Upper lobe of left lung (tissue), 6 donors: ENCODE measurements around the gene ASB13. TPM values are rescaled to one million over a fixed set of nuclear protein-coding genes. Genes with fewer than 3 reads are reported as not detected.

Experiments used
- ATAC-seq, 2 donors: fragments of 200-7000 bp; cut with Tn5 transposase; one replicate each; pipeline ENCODE4 v1.9.1; 2022; ENCODE audit warnings: mild to moderate bottlenecking in 2 of 2, moderate library complexity in 2 of 2; ENCODE audit not compliant: low FRiP score in 2 of 2
- DNase-seq, 2 donors: peaks; one replicate each; pipeline ENCODE4 v3.0.0-alpha.2; 2019 to 2020
- H3K27ac ChIP-seq, 4 donors: fragments of 200-600 bp; sonication (generic); one replicate each; pipeline ENCODE4 v1.5.1; 2016 to 2019
- H3K27me3 ChIP-seq, 4 donors: fragments of 200-600 bp; sonication (generic); one replicate each; pipeline ENCODE4 v1.5.1; 2017 to 2019
- H3K36me3 ChIP-seq, 4 donors: fragments of 200-600 bp; sonication (generic); one replicate each; pipeline ENCODE4 v1.5.1; 2016 to 2019
- H3K4me1 ChIP-seq, 4 donors: fragments of 200-600 bp; sonication (generic); one replicate each; pipeline ENCODE4 v1.5.1; 2018 to 2019
- H3K4me3 ChIP-seq, 4 donors: fragments of 200-600 bp; sonication (generic); one replicate each; pipeline ENCODE4 v1.5.1; 2017 to 2019; ENCODE audit warnings: mild to moderate bottlenecking in 2 of 4, moderate library complexity in 1 of 4
- H3K9me3 ChIP-seq, 4 donors: fragments of 200-600 bp; sonication (generic); one replicate each; pipeline ENCODE4 v1.5.1; 2018 to 2019
- EP300 ChIP-seq, 4 donors: sonication (generic); formaldehyde crosslinking; IDR thresholded peaks; one replicate each; pipeline ENCODE4 v1.5.1; 2017; ENCODE audit warnings: antibody characterized with exemption in 4 of 4, control low read depth in 2 of 4
- POLR2A ChIP-seq, 4 donors: fragments of 450-650 bp; IDR thresholded peaks; one replicate each; pipeline ENCODE4 v1.5.1; 2016 to 2017; ENCODE audit warnings: antibody characterized with exemption in 4 of 4, mild to moderate bottlenecking in 2 of 4
- POLR2AphosphoS5 ChIP-seq, 2 donors: sonication (generic); formaldehyde crosslinking; IDR thresholded peaks; one replicate each; pipeline ENCODE4 v1.5.1; 2017; ENCODE audit warnings: antibody characterized with exemption in 2 of 2
- WGBS, 2 donors: methylation state at CpG; one replicate each; pipeline ENCODE4 v1.1.5; 2017 to 2018; 5-methylcytosine and 5-hydroxymethylcytosine counted together
- total RNA-seq, 6 donors: library from RNA; depleted of rRNA in 4 of 6; stranded (reverse); fragments of >200 nt in 4 of 6; gene quantifications; one replicate each; pipeline versions ENCODE4 v1.1.0 to v1.2.1, GENCODE V29; 2016 to 2021
- TF ChIP-seq, protein P1 (sequence below), 6 experiments: fragments of 450-650 bp in 4 of 6; fragments of 200-600 bp in 2 of 6; sonication (generic) in 2 of 6; IDR thresholded peaks; one replicate each; pipeline ENCODE4 v1.5.1; 2016 to 2019; ENCODE audit warnings: antibody characterized with exemption in 6 of 6
- donor health status: DM: no; HTN: no; CAD: no; lungs with moderate emphysema.
- donor health status: DM: no; HTN: yes; CAD: no; lungs with severe emphysema.

ASB13 gene
- total RNA-seq, 6 donors from 2014 or later, result 6.3 to 32.5 (median 18.2) TPM

DNA sequence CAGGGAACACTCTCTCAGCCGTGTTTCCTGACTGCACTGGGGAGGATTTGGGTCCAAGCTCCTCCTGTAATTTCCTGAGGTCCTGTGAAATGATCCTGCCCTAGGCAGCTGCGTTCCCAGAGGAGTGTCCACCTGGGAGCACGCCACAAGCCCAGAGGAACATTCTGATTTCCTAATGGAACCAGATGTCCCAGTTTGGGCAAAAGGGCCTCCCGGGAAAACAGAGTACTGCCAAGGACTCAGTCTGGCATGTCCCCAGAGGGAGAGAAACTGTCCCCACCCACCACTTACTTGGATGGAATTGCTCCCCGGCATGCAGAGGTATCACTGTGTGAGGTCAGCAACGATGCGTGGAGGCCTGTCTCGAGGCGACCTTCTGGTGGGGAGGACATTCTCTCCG is 34.5 kb downstream of the ASB13 start:
- no peaks in the 10 kb centered on the region for H3K27me3 ChIP-seq
- peak in 1 of 4 donors; percentile 31 for TF ChIP-seq EP300 (IDR thresholded peaks at IDR 0.05)
- TF ChIP-seq, protein P1, sequence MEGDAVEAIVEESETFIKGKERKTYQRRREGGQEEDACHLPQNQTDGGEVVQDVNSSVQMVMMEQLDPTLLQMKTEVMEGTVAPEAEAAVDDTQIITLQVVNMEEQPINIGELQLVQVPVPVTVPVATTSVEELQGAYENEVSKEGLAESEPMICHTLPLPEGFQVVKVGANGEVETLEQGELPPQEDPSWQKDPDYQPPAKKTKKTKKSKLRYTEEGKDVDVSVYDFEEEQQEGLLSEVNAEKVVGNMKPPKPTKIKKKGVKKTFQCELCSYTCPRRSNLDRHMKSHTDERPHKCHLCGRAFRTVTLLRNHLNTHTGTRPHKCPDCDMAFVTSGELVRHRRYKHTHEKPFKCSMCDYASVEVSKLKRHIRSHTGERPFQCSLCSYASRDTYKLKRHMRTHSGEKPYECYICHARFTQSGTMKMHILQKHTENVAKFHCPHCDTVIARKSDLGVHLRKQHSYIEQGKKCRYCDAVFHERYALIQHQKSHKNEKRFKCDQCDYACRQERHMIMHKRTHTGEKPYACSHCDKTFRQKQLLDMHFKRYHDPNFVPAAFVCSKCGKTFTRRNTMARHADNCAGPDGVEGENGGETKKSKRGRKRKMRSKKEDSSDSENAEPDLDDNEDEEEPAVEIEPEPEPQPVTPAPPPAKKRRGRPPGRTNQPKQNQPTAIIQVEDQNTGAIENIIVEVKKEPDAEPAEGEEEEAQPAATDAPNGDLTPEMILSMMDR (IDR thresholded peaks at IDR 0.05), result no peak
- no peak for TF ChIP-seq POLR2A (IDR thresholded peaks at IDR 0.05)
- peak in 1 of 2 donors; percentile 11 for TF ChIP-seq POLR2AphosphoS5 (IDR thresholded peaks at IDR 0.05)
- DNase-seq (peak in 1 of 2 donors; percentile 67), ATAC-seq (peak; percentile 7 to 72)
- H3K9me3 ChIP-seq, result no peaks in the 10 kb centered on the region
- no peak overlapping the region for H3K4me3 ChIP-seq
- H3K36me3 ChIP-seq, result no peaks in the 10 kb centered on the region
- peak overlapping the region; percentile 62 to 69 (median 64) for H3K27ac ChIP-seq
- H3K4me1 ChIP-seq, result peaks cover 3 to 11% (median 8%) of the 10 kb centered on the region in 4 donors
- WGBS, 2 donors, result 62 to 70% methylated on average over 9 to 10 of the region's 10 CpGs

DNA sequence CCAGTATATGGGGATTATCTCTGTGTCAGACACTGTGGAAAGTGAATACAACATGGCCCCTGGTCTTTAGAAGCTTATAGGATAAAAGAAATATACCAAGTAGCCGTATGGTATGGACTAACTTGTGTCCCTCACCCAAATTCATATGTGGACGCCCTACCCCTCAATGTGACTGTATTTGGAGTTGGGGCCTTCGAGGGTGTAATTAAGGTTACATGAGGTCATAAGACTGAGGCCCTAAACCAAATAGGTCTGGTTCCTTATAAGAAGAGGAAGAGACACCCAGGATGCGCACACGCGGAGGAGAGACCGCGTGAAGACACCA is 36.3 kb downstream of the ASB13 start:
- no peaks in the 10 kb centered on the region for H3K27me3 ChIP-seq
- TF ChIP-seq EP300 (IDR thresholded peaks at IDR 0.05) (no peak), POLR2A (IDR thresholded peaks at IDR 0.05) (no peak), POLR2AphosphoS5 (IDR thresholded peaks at IDR 0.05) (no peak)
- TF ChIP-seq, protein P1 (IDR thresholded peaks at IDR 0.05), result no peak
- H3K4me1 ChIP-seq, result peaks cover 3 to 11% (median 8%) of the 10 kb centered on the region in 4 donors
- WGBS, 2 donors, result 92 to 93% methylated on average over 8 of the region's 8 CpGs
- DNase-seq (no peak), ATAC-seq (no peak)
- H3K27ac ChIP-seq, result no peak overlapping the region
- no peaks in the 10 kb centered on the region for H3K9me3 ChIP-seq
- no peaks in the 10 kb centered on the region for H3K36me3 ChIP-seq
- no peak overlapping the region for H3K4me3 ChIP-seq

DNA sequence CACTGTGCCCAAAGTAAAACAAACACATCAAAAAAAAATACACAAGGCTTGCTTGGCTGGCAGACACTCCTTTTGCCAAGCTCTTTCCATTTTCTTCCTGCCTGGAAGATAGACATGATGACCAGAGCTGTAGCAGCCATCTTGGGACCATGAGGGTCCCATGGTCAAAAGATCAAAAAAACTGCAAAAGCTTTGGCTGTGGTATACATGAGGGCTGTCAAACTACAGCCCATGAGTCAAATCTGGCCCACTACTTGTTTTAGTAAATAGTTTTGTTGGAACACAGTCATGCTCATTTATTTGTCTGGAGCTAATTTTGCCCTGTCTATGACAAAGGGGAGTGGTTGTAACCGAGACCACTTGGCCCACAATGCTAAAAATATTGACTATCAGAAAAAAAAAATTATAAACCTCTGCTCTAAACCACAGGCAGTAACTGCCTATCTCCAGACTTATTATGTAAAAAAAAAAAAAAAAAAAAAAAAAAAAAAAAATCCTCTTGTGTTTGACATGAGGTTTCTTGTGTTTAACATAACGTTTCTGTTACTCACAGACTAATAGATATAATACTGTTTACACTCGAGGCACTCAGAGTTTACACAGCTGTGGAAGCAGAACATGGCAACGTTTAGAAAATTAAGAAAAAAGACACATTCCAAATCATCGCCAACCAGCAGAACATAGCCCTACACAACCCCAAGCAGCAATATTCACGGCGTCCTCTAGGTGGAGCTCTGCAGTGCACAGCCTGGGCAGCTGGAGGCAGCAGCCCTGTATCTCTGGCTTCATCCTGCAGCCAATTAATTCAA is 36.9 kb downstream of the ASB13 start:
- Histone ChIP-seq H3K36me3 (no peaks in the 10 kb centered on the region), H3K27ac (no peak overlapping the region), H3K4me3 (no peak overlapping the region), H3K4me1 (peaks cover 3 to 11% (median 8%) of the 10 kb centered on the region in 4 donors), H3K9me3 (no peaks in the 10 kb centered on the region), H3K27me3 (no peaks in the 10 kb centered on the region)
- peak in 1 of 2 donors; percentile 84 for DNase-seq
- WGBS, 2 donors, result 9 to 15% methylated on average over 7 of the region's 7 CpGs
- no peak for TF ChIP-seq POLR2AphosphoS5 (IDR thresholded peaks at IDR 0.05)
- TF ChIP-seq, protein P1 (IDR thresholded peaks at IDR 0.05), result peak; percentile 60 to 84 (median 76)
- ATAC-seq, result peak; percentile 84 to 89

DNA sequence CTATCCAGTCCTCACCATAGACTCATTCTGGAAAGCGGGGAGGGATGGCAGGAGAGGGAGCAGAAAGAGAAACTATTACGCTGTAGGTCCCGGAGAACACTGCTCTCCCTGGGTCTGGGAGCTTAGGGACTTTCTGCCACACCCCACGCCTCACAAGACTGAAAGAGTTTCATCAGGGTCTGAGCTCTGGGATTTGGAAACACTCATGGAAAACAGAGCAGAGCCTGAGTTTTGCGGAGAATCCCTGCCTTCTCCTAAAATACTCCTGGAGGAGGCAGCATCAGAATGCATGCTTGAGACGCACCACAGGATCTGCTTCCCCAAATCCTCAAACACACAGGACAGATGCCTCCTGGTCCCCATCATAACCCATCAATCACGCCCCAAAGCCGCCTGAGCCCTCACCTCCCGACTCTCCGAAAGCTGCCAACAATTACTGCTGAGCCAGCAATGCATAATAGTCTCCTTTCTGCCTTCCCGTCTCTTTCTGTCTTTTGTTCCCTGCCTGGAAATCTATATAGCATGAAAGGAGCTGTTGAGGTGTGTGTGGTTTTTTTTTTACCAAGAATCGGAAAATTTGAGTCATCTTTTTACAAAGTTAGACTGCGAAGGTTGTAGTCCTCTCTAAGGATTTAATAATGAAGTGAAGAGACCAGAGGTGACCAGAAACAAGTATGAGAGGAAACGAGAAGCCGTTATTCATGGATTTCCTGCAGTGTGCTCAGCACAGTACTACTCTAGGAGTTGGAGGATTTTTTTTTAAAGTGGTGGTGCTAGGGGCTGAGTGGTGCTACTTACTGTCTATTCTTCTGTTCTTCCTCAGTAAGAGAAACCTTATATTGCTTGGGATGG is 37.7 kb downstream of the ASB13 start:
- Histone ChIP-seq H3K36me3 (no peaks in the 10 kb centered on the region), H3K27me3 (no peaks in the 10 kb centered on the region), H3K4me1 (peaks cover 3 to 11% (median 8%) of the 10 kb centered on the region in 4 donors), H3K9me3 (no peaks in the 10 kb centered on the region), H3K27ac (peak overlapping the region in 2 of 4 donors; percentile 6 to 41), H3K4me3 (peak overlapping the region in 2 of 4 donors; percentile 3 to 14)
- DNase-seq (no peak), ATAC-seq (peak in 1 of 2 donors; percentile 66)
- TF ChIP-seq POLR2AphosphoS5 (IDR thresholded peaks at IDR 0.05) (no peak), EP300 (IDR thresholded peaks at IDR 0.05) (no peak), POLR2A (IDR thresholded peaks at IDR 0.05) (no peak)
- TF ChIP-seq, protein P1 (IDR thresholded peaks at IDR 0.05), result no peak
- WGBS, 2 donors, result 37 to 46% methylated on average over 14 to 15 of the region's 15 CpGs
